GM08714 (cell line): ENCODE measurements around the gene ZRANB3.

Source experiments
- H3K4me3 ChIP-seq: fragments of 200-500 bp; sonication (Bioruptor generic); 2 replicates; pipeline ENCODE4 v1.5.1; 2014; ENCODE audit warnings: mild to moderate bottlenecking, low read length, inconsistent platforms
- ZNF274 ChIP-seq: IDR thresholded peaks from 2 replicates; pipeline ENCODE4 v1.6.1; 2012; ENCODE audit warnings: mild to moderate bottlenecking, low read depth, low read length

The ZRANB3 gene

GRCh38 chr2:135174049-135174809, 356.8 kb downstream of the ZRANB3 start:
- H3K4me3 ChIP-seq = no peak overlapping the region
- TF ChIP-seq ZNF274 = no peak

GRCh38 chr2:135169900-135170753, 360.9 kb downstream of the ZRANB3 start:
- no peak overlapping the region for H3K4me3 ChIP-seq
- no peak for TF ChIP-seq ZNF274

GRCh38 chr2:135168204-135168856, 362.7 kb downstream of the ZRANB3 start:
- no peak for TF ChIP-seq ZNF274
- no peak overlapping the region for H3K4me3 ChIP-seq

GRCh38 chr2:135167273-135167672, 363.7 kb downstream of the ZRANB3 start:
- no peak overlapping the region for H3K4me3 ChIP-seq
- no peak for TF ChIP-seq ZNF274

- H3K4me3 ChIP-seq = no peak overlapping the region
- TF ChIP-seq ZNF274 = no peak
Observed at GRCh38 chr2:135164431-135164830, 366.6 kb downstream of the ZRANB3 start.

- no peak for TF ChIP-seq ZNF274
- H3K4me3 ChIP-seq = no peak overlapping the region
Observed at GRCh38 chr2:135163901-135164300, 367.1 kb downstream of the ZRANB3 start.

GRCh38 chr2:135163306-135163705, 367.7 kb downstream of the ZRANB3 start:
- no peak overlapping the region for H3K4me3 ChIP-seq
- TF ChIP-seq ZNF274 = no peak

GRCh38 chr2:135162786-135163185, 368.2 kb downstream of the ZRANB3 start:
- no peak overlapping the region for H3K4me3 ChIP-seq
- no peak for TF ChIP-seq ZNF274

GRCh38 chr2:135162377-135162776, 368.6 kb downstream of the ZRANB3 start:
- TF ChIP-seq ZNF274 = no peak
- H3K4me3 ChIP-seq = no peak overlapping the region

GRCh38 chr2:135159191-135159590, 371.8 kb downstream of the ZRANB3 start:
- no peak overlapping the region for H3K4me3 ChIP-seq
- no peak for TF ChIP-seq ZNF274

GRCh38 chr2:135157856-135158255, 373.2 kb downstream of the ZRANB3 start:
- no peak overlapping the region for H3K4me3 ChIP-seq

GRCh38 chr2:135154962-135155361, 376.1 kb downstream of the ZRANB3 start:
- no peak overlapping the region for H3K4me3 ChIP-seq
- no peak for TF ChIP-seq ZNF274

More at GRCh38 chr2:135157856-135158255, 373.2 kb downstream of the ZRANB3 start:
- TF ChIP-seq ZNF274 = no peak

GRCh38 chr2:135152361-135152760, 378.7 kb downstream of the ZRANB3 start:
- H3K4me3 ChIP-seq = no peak overlapping the region
- no peak for TF ChIP-seq ZNF274

- no peak for TF ChIP-seq ZNF274
- no peak overlapping the region for H3K4me3 ChIP-seq
Observed at GRCh38 chr2:135151615-135152014, 379.4 kb downstream of the ZRANB3 start.
